Activated T-cell treated with anti-CD3 and anti-CD28 coated beads, Interleukin-2, amount 50 U/mL, for 72 hours (primary cell): ENCODE results near the gene BTBD9. TPM values are rescaled to one million over a fixed set of nuclear protein-coding genes. Genes with fewer than 3 reads are reported as not detected.

Source experiments
- ATAC-seq, 2 donors: fragments of 150-1000 bp; cut with Tn5 transposase; replicated peaks in 1 of 2; 2 replicates each; pipeline ENCODE4 v1.10.0; 2021; ENCODE audit warnings: moderate library complexity in 2 of 2, mild to moderate bottlenecking in 1 of 2
- DNase-seq, 2 donors: peaks; one replicate each; pipeline ENCODE4 v3.0.0; 2021 to 2022; ENCODE audit warnings: mixed read lengths in 1 of 2
- H3K27ac Mint-ChIP-seq: one replicate; pipeline ENCODE4 v1.8.0; 2022; ENCODE audit warnings: mild to moderate bottlenecking, moderate library complexity, mixed read lengths
- H3K27me3 Mint-ChIP-seq: one replicate; pipeline ENCODE4 v1.8.0; 2022; ENCODE audit warnings: low read depth, mixed read lengths
- H3K36me3 Mint-ChIP-seq, 2 donors: one replicate each; pipeline ENCODE4 v1.8.0; 2022; ENCODE audit warnings: mixed read lengths in 2 of 2, mild to moderate bottlenecking in 1 of 2; ENCODE audit not compliant: insufficient read depth in 2 of 2
- H3K4me1 Mint-ChIP-seq: one replicate; pipeline ENCODE4 v1.8.0; 2022; ENCODE audit warnings: low read depth, mixed read lengths
- H3K4me3 Mint-ChIP-seq, 2 donors: one replicate each; pipeline ENCODE4 v1.8.0; 2022; ENCODE audit warnings: mild to moderate bottlenecking in 2 of 2, mixed read lengths in 2 of 2, moderate library complexity in 2 of 2
- H3K9me3 Mint-ChIP-seq, 2 donors: one replicate each; pipeline ENCODE4 v1.8.0; 2022; ENCODE audit warnings: mixed read lengths in 2 of 2
- total RNA-seq, 2 donors: library from RNA; stranded (reverse); gene quantifications; one replicate each; pipeline ENCODE4 v1.2.3, GENCODE V29; 2022

Gene BTBD9
- total RNA-seq, 2 donors from 2014 or later: 19.8 to 24.9 TPM

DNA sequence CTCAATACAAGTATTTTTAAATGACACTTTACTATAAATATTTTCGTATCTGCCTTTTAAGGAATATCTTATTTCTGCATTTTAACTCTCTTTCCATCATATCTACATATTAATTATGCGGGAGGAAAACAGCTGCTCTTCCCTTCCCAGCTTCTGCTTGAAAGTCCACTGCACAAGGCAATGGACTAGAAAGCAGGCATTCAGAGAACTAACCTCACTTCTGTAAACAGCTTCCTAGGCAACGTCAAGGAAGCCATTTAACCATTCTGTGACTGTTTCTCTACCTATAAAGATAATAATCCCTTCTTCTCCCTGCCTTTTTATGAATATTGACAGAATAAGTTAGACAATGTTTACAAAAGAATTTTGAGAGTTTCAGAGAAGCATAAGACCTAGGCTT is 319.4 kb downstream of the BTBD9 start:
- DNase-seq (no peak), ATAC-seq (no peak)
- no peaks in the 10 kb centered on the region for H3K36me3 Mint-ChIP-seq
- H3K27me3 Mint-ChIP-seq: no peaks in the 10 kb centered on the region
- H3K4me1 Mint-ChIP-seq: no peaks in the 10 kb centered on the region
- no peak overlapping the region for H3K27ac Mint-ChIP-seq
- no peak overlapping the region for H3K4me3 Mint-ChIP-seq
- no peaks in the 10 kb centered on the region for H3K9me3 Mint-ChIP-seq

DNA sequence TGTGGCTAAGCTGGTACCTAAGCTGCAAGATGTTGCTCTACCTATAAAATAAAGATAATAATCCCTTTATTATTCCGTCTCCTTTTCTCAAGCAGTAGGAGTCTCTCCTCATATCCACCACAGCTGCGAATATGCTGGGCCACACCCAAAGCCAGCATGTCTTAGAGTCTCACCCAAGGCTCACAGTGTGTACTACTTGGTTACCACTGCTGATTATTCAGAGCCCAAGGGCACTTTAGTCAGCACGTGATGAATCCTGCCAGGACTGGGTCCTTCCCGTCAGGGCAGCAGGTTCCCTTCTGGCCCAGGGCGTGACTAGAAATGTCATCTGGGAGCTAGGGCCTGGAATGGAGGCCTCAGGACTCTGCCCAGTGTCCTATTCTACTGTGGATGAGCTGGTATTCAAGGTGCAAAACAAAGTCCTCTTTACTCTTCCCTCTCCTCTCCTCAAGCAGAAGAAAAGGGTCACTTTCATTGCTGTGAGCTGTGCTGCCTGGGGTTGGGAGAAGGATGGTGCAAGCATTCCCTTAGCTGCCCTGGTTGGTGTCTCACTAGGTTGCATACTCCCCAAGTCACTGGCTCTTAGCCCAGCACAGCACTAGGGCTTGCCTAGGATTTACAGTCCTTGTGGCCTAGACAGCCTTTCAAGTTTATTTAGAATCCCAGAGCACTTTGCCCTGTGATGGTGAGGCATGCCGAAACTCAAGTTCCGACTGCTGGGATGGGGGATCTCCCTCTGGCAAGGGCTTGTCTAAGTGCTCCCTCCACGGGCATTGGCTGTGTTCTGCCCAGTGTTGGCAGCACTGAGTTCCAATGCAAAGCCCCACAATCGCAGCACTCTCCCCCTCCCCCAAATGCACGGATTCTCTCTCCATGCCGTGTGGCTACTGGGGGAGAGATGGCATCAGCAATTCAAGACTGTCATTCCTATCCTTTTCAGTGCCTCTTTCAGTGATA is 320.2 kb downstream of the BTBD9 start:
- Mint-ChIP-seq H3K36me3 (no peaks in the 10 kb centered on the region), H3K27ac (no peak overlapping the region), H3K4me3 (no peak overlapping the region), H3K4me1 (no peaks in the 10 kb centered on the region), H3K9me3 (no peaks in the 10 kb centered on the region), H3K27me3 (no peaks in the 10 kb centered on the region)
- ATAC-seq: no peak
- DNase-seq: no peak

DNA sequence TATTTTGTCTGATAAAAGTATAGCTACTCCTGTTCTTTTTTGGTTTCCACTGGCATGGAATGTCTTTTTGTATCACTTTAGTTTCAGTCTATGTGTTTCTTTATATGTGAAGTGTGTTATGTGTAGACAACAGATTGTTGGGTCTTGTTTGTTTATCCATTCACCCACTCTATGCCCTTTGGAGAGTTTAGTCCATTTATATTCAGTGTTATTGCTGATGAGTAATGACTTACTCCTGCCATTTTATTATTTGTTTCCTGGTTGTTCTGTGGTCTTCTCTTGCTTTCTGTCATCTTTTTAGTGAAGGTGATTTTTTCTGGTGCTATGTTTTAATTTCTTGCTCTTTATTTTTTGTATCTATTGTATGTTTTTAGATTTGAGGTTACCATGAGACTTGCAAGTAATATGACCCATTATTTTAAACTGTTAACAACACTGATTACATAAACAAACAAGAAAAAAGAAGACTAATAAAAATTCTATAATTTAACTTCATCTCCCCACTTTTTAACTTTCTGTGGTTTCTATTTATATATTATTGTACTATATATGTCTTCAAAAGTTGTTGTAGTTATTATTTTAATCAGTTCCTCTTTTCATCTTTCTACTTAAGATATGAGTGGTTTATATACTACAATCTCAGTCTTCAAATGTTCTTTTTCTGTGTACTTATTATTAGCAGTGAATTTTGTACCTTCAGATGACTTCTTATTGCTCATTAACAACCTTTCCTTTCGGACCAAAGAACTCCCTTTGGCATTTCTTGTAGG is 323.4 kb downstream of the BTBD9 start:
- Mint-ChIP-seq H3K27me3 (no peaks in the 10 kb centered on the region), H3K27ac (peak overlapping the region; percentile 43), H3K4me3 (no peak overlapping the region), H3K36me3 (no peaks in the 10 kb centered on the region), H3K9me3 (no peaks in the 10 kb centered on the region), H3K4me1 (no peaks in the 10 kb centered on the region)
- DNase-seq: no peak
- no peak for ATAC-seq

DNA sequence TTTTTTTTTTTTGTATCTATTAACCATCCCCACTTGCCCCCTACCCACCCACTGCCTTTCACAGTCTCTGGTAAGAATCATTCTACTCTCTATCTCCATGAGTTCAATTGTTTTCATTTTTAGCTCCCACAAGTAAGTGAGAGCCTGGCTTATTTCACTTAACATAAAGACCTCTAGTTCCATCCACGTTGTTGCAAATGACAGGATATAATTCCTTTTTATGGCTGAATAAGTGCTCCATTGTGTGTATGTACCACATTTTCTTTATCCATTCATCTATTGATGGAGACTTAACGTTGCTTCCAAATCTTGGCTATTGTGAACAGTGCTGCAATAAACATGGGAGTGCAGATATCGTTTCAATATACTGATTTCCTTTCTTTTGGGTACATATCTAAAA is 328.5 kb downstream of the BTBD9 start:
- Mint-ChIP-seq H3K4me3 (no peak overlapping the region), H3K9me3 (no peaks in the 10 kb centered on the region), H3K27me3 (no peaks in the 10 kb centered on the region), H3K4me1 (peaks cover 14% of the 10 kb centered on the region), H3K27ac (no peak overlapping the region), H3K36me3 (no peaks in the 10 kb centered on the region)
- ATAC-seq (no peak), DNase-seq (no peak)

DNA sequence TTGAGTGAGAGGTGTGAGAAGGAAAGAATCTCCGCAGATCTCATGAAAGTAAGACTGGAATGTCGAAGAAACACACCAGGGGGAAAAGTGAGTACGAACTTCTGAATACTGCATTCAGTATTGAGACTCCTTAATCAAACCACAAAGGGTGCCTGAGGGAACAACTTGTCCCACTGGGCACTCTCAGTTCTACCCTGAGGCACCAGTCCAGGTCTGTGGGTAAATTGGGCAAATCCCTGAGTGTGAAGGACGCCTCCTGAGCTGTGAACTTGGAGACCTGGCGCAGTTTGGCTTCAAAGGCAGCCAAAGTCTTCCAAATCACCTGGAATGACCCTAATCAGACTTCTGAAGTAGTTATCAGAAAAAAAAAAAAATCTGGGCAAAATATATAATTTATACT is 329.7 kb downstream of the BTBD9 start:
- peaks cover 14% of the 10 kb centered on the region for H3K4me1 Mint-ChIP-seq
- no peak for ATAC-seq
- H3K9me3 Mint-ChIP-seq: no peaks in the 10 kb centered on the region
- no peak overlapping the region for H3K27ac Mint-ChIP-seq
- no peak for DNase-seq
- no peak overlapping the region for H3K4me3 Mint-ChIP-seq
- no peaks in the 10 kb centered on the region for H3K27me3 Mint-ChIP-seq
- no peaks in the 10 kb centered on the region for H3K36me3 Mint-ChIP-seq

DNA sequence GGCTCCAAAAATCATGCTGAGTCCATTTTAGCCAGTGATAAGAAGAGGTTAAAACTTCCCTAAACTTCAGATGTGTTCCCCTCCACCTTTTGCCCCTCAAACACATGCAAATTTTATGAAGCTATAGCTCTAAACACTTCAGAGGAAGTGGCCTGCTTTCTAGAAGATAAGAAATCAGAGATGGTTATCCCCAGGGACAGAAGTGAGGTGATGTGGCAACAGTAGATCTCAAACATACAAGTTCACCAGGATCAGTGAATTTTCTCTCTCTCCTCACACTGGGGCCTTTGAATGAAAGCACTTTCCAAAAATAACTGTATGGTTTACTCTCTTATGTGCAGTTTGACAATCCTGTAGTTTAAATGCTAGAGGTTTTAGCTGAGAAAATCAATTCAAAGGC is 332.0 kb downstream of the BTBD9 start:
- Mint-ChIP-seq H3K36me3 (no peaks in the 10 kb centered on the region), H3K27ac (no peak overlapping the region), H3K27me3 (no peaks in the 10 kb centered on the region), H3K4me1 (peaks cover 14% of the 10 kb centered on the region), H3K9me3 (no peaks in the 10 kb centered on the region), H3K4me3 (no peak overlapping the region)
- no peak for DNase-seq
- no peak for ATAC-seq

DNA sequence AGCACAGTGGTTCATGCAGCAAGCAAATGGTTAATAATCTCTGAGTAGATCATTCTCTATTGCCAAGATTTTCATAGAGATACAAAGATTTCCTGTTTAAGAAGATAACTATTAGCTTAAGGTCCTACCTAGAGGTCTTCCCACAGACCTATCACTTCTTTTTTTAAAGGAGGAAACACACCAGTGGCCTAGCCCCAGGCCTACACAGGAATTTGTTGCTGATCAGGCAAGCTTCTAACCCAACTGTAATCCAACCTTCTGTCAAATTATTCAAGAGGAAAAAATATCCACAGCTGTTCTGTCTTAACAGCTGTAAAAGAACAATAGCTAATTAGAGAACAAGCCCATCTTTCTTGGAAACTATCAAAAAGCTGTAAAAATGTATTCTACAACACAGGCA is 332.8 kb downstream of the BTBD9 start:
- ATAC-seq: no peak
- Mint-ChIP-seq H3K27ac (peak overlapping the region; percentile 13), H3K4me1 (peaks cover 14% of the 10 kb centered on the region), H3K9me3 (peaks cover 0 to 3% of the 10 kb centered on the region in 2 donors), H3K4me3 (no peak overlapping the region), H3K36me3 (peaks cover 0 to 3% of the 10 kb centered on the region in 2 donors), H3K27me3 (no peaks in the 10 kb centered on the region)
- DNase-seq: no peak

DNA sequence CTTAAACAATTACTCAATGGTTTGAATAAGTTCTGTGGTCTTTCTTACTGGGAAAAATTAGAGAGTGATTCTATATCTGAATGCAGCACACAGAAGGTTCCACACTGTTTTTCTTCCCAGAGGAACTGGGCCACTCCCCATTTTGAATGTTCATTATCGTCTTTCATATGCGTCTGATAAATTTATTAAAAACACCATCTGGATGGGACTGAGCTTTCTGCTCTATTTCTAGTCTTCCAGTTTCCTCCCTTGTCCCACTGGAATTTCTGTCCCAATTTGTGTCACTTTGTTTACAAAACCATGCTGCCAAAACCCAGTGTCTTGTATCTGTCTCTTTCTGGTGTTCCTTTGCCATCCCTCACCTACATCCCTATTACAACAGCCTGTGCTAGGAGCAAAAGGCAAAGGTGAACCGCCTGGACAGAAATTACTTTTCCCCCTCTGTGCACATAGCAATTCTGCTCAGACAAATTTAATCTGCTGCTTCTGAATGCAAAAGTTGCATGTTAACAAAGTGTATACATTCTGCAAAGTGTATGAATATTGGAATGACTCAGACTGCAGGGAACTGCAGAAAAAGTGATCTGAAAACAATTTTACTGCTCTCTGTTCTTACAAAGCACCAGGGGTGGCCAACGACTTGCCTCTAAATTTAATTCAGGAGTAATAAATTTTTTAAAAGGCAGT is 333.6 kb downstream of the BTBD9 start:
- H3K4me1 Mint-ChIP-seq: peaks cover 14% of the 10 kb centered on the region
- no peak for DNase-seq
- no peak overlapping the region for H3K4me3 Mint-ChIP-seq
- H3K9me3 Mint-ChIP-seq: peaks cover 0 to 6% of the 10 kb centered on the region in 2 donors
- H3K27me3 Mint-ChIP-seq: no peaks in the 10 kb centered on the region
- no peak for ATAC-seq
- peaks cover 0 to 7% of the 10 kb centered on the region in 2 donors for H3K36me3 Mint-ChIP-seq
- peak overlapping the region; percentile 31 for H3K27ac Mint-ChIP-seq

DNA sequence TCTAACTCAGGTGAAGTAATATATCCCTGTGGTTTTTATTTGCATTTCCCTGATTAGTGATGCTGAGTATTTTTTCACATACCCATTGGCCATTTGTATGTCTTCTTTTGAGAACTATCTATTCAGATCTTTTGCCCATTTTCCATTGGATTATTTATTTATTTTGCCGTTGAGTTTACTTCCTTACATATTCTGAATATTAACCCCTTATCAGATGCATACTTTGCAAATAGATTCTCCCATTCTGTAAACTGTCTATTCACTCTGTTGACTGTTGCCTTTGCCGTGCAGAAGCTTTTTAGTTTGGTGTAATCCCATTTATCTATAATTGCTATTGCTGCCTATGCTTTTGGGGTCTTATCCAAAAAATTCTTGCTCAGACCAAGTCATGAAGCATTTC is 336.9 kb downstream of the BTBD9 start:
- H3K9me3 Mint-ChIP-seq: peaks cover 0 to 11% of the 10 kb centered on the region in 2 donors
- peaks cover 0 to 7% of the 10 kb centered on the region in 2 donors for H3K36me3 Mint-ChIP-seq
- no peak for ATAC-seq
- no peak overlapping the region for H3K27ac Mint-ChIP-seq
- peaks cover 13% of the 10 kb centered on the region for H3K4me1 Mint-ChIP-seq
- H3K4me3 Mint-ChIP-seq: no peak overlapping the region
- no peaks in the 10 kb centered on the region for H3K27me3 Mint-ChIP-seq
- DNase-seq: no peak

DNA sequence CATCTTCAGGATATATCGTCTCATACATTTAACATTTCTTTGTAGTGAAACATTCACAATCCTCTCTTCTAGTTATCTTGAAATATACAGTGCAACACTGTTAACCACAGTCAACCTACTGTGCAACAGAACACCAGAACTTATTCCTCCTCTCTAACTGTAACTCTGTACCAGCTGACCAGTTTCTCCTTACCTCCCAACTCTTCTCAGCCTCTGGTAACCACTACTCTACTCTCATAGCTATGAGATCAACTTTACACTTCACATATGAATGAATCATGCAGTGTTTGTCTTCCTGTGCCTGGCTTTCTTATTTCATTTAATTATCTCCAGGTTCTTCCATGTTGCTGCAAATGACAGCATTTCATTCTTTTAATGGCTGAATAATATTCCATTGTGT is 337.6 kb downstream of the BTBD9 start:
- H3K27me3 Mint-ChIP-seq: no peaks in the 10 kb centered on the region
- H3K9me3 Mint-ChIP-seq: peaks cover 0 to 11% of the 10 kb centered on the region in 2 donors
- peaks cover 7% of the 10 kb centered on the region for H3K4me1 Mint-ChIP-seq
- no peak overlapping the region for H3K4me3 Mint-ChIP-seq
- peaks cover 0 to 7% of the 10 kb centered on the region in 2 donors for H3K36me3 Mint-ChIP-seq
- DNase-seq: no peak
- no peak overlapping the region for H3K27ac Mint-ChIP-seq
- no peak for ATAC-seq

DNA sequence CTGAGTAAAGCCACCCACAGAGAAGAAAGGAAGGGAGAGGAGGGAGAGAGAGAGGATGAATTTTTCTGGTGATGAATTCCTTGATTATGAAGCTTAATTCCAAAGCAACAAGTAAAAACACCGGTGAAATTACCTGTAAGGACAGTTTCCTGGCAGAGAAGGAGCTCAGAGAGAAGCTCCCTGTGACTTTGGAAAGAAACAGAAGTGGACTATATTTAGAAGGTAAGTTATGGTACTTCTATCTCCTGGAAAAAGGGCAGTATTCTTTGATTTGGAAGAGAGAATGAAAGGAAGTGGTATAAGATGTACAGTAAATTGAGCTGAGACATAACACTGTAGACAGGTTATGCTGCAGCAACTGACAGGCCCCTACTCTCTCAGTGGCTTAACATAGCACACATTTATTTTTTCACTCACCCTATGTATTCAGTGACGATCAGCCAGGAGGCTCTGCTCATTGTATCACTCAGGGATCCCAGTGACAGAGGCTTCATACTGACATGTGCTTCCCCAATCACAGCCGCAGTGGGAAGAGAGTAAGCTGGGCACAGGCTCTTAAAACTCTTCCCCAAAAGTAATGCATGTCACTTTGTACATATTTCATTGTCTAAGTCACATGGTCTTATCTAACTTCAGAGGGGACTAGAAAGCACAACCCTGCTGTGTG is 349.5 kb downstream of the BTBD9 start:
- Mint-ChIP-seq H3K4me1 (peaks cover 2% of the 10 kb centered on the region), H3K9me3 (peaks cover 0 to 13% of the 10 kb centered on the region in 2 donors)

DNA sequence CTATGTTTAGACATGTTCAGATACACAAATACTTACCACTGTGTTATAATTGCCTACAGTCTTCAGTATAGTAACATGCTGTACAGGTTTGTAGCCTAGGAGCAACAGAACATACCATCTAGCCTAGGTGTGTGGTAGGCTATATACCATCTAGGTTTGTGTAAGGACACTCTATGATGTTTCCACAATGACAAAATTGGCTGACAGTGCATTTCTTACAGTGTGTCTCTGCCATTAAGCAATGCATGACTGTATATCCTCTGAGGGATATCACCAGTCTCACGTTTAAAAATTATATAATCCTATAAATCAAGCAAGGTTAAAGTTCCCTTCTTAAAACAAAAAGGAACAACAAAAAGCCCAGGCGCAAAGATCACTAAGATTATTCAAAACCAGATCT is 352.2 kb downstream of the BTBD9 start:
- peaks cover 2 to 3% of the 10 kb centered on the region in 2 donors for H3K36me3 Mint-ChIP-seq
- no peak for ATAC-seq
- peaks cover 0 to 2% of the 10 kb centered on the region in 2 donors for H3K9me3 Mint-ChIP-seq
- no peak for DNase-seq
- no peak overlapping the region for H3K4me3 Mint-ChIP-seq
- peaks cover 23% of the 10 kb centered on the region for H3K4me1 Mint-ChIP-seq
- H3K27ac Mint-ChIP-seq: no peak overlapping the region
- no peaks in the 10 kb centered on the region for H3K27me3 Mint-ChIP-seq

More for the DNA sequence above, 349.5 kb downstream of the BTBD9 start:
- Mint-ChIP-seq H3K4me3 (no peak overlapping the region), H3K36me3 (peaks cover 5 to 10% of the 10 kb centered on the region in 2 donors), H3K27me3 (no peaks in the 10 kb centered on the region), H3K27ac (no peak overlapping the region)
- DNase-seq: no peak
- ATAC-seq: no peak
